ENCODE results near the gene KAT2B. TPM values are rescaled to one million over a fixed set of nuclear protein-coding genes. Genes with fewer than 3 reads are reported as not detected.

KAT2B gene
- total RNA-seq, 1 experiment from 2014 or later, result 33.6 TPM

GRCh38 chr3:20056725-20057611, 16.7 kb downstream of the KAT2B start:
- in situ Hi-C loops (cut with HindIII; ENCODE audit: low pct_unique_long_range_greater_than_20kb, low sequenced_read_pairs), result no loop called here
- DNase-seq (ENCODE audit: low read depth, low spot score), result no peak

GRCh38 chr3:20057612-20058180, 17.4 kb downstream of the KAT2B start:
- DNase-seq (ENCODE audit: low read depth, low spot score), result no peak
- in situ Hi-C loops (cut with HindIII; ENCODE audit: low pct_unique_long_range_greater_than_20kb, low sequenced_read_pairs), result no loop called here

- DNase-seq (ENCODE audit: low read depth, low spot score), result no peak
- in situ Hi-C loops (cut with HindIII; ENCODE audit: low pct_unique_long_range_greater_than_20kb, low sequenced_read_pairs), result no loop called here
Measured at GRCh38 chr3:20059929-20060328, 19.7 kb downstream of the KAT2B start.

- peak; percentile 49 for DNase-seq (ENCODE audit: low read depth, low spot score)
- in situ Hi-C loops (cut with HindIII; ENCODE audit: low pct_unique_long_range_greater_than_20kb, low sequenced_read_pairs), result no loop called here
Measured at GRCh38 chr3:20060974-20061685, 20.9 kb downstream of the KAT2B start.

GRCh38 chr3:20062996-20063395, 22.8 kb downstream of the KAT2B start:
- in situ Hi-C loops (cut with HindIII; ENCODE audit: low pct_unique_long_range_greater_than_20kb, low sequenced_read_pairs), result no loop called here

GRCh38 chr3:20064387-20064786, 24.1 kb downstream of the KAT2B start:
- in situ Hi-C loops (cut with HindIII; ENCODE audit: low pct_unique_long_range_greater_than_20kb, low sequenced_read_pairs), result no loop called here

More at GRCh38 chr3:20062996-20063395, 22.8 kb downstream of the KAT2B start:
- DNase-seq (ENCODE audit: low read depth, low spot score), result no peak

GRCh38 chr3:20064796-20065564, 24.7 kb downstream of the KAT2B start:
- in situ Hi-C loops (cut with HindIII; ENCODE audit: low pct_unique_long_range_greater_than_20kb, low sequenced_read_pairs), result no loop called here
- no peak for DNase-seq (ENCODE audit: low read depth, low spot score)

More at GRCh38 chr3:20064387-20064786, 24.1 kb downstream of the KAT2B start:
- no peak for DNase-seq (ENCODE audit: low read depth, low spot score)

- no peak for DNase-seq (ENCODE audit: low read depth, low spot score)
- in situ Hi-C loops (cut with HindIII; ENCODE audit: low pct_unique_long_range_greater_than_20kb, low sequenced_read_pairs), result no loop called here
Measured at GRCh38 chr3:20066079-20066478, 25.8 kb downstream of the KAT2B start.

GRCh38 chr3:20066850-20067617, 26.8 kb downstream of the KAT2B start:
- in situ Hi-C loops (cut with HindIII; ENCODE audit: low pct_unique_long_range_greater_than_20kb, low sequenced_read_pairs), result no loop called here
- peak; percentile 99 for DNase-seq (ENCODE audit: low read depth, low spot score)

- in situ Hi-C loops (cut with HindIII; ENCODE audit: low pct_unique_long_range_greater_than_20kb, low sequenced_read_pairs), result no loop called here
- DNase-seq (ENCODE audit: low read depth, low spot score), result no peak
Measured at GRCh38 chr3:20068512-20069177, 28.4 kb downstream of the KAT2B start.

GRCh38 chr3:20069178-20069532, 28.9 kb downstream of the KAT2B start:
- in situ Hi-C loops (cut with HindIII; ENCODE audit: low pct_unique_long_range_greater_than_20kb, low sequenced_read_pairs), result no loop called here
- no peak for DNase-seq (ENCODE audit: low read depth, low spot score)

GRCh38 chr3:20071175-20071574, 30.9 kb downstream of the KAT2B start:
- DNase-seq (ENCODE audit: low read depth, low spot score), result no peak
- in situ Hi-C loops (cut with HindIII; ENCODE audit: low pct_unique_long_range_greater_than_20kb, low sequenced_read_pairs), result no loop called here

- in situ Hi-C loops (cut with HindIII; ENCODE audit: low pct_unique_long_range_greater_than_20kb, low sequenced_read_pairs), result no loop called here
- DNase-seq (ENCODE audit: low read depth, low spot score), result peak; percentile 96
Measured at GRCh38 chr3:20072422-20072821, 32.2 kb downstream of the KAT2B start.

GRCh38 chr3:20073068-20073467, 32.8 kb downstream of the KAT2B start:
- in situ Hi-C loops (cut with HindIII; ENCODE audit: low pct_unique_long_range_greater_than_20kb, low sequenced_read_pairs), result no loop called here
- DNase-seq (ENCODE audit: low read depth, low spot score), result peak; percentile 26

GRCh38 chr3:20073683-20074082, 33.4 kb downstream of the KAT2B start:
- DNase-seq (ENCODE audit: low read depth, low spot score), result peak; percentile 95
- in situ Hi-C loops (cut with HindIII; ENCODE audit: low pct_unique_long_range_greater_than_20kb, low sequenced_read_pairs), result no loop called here

GRCh38 chr3:20074226-20075063, 34.2 kb downstream of the KAT2B start:
- in situ Hi-C loops (cut with HindIII; ENCODE audit: low pct_unique_long_range_greater_than_20kb, low sequenced_read_pairs), result no loop called here

More at GRCh38 chr3:20074226-20075063, 34.2 kb downstream of the KAT2B start:
- peak; percentile 36 for DNase-seq (ENCODE audit: low read depth, low spot score)
